H9 (cell line): Measurements from ENCODE around the gene EED. TPM values are rescaled to one million over a fixed set of nuclear protein-coding genes. Genes with fewer than 3 reads are reported as not detected.

ENCODE experiments used
- DNase-seq: peaks from one replicate; pipeline ENCODE4 v3.0.0-alpha.2; 2017
- H2AFZ ChIP-seq: one replicate; pipeline ENCODE4 v1.6.1; 2013; ENCODE audit warnings: mild to moderate bottlenecking, low read length, control low read depth, moderate library complexity
- H2AK5ac ChIP-seq: 2 replicates; pipeline ENCODE4 v1.6.1; 2013; ENCODE audit warnings: low read length, control low read depth, mixed read lengths; ENCODE audit not compliant: insufficient read length
- H2BK120ac ChIP-seq: one replicate; pipeline ENCODE4 v1.6.1; 2013; ENCODE audit warnings: low read depth, mild to moderate bottlenecking, low read length, control low read depth, inconsistent platforms; ENCODE audit not compliant: poor library complexity, severe bottlenecking
- H2BK12ac ChIP-seq: 2 replicates; pipeline ENCODE4 v1.6.1; 2013; ENCODE audit warnings: low read length, control low read depth, mixed read lengths, low read depth; ENCODE audit not compliant: insufficient read length
- H2BK15ac ChIP-seq: 2 replicates; pipeline ENCODE4 v1.6.1; 2013; ENCODE audit warnings: low read depth, low read length, control low read depth
- H2BK20ac ChIP-seq: one replicate; pipeline ENCODE4 v1.6.1; 2013; ENCODE audit warnings: low read depth, mild to moderate bottlenecking, low read length, control low read depth, inconsistent platforms; ENCODE audit not compliant: poor library complexity, severe bottlenecking
- H2BK5ac ChIP-seq: 2 replicates; pipeline ENCODE4 v1.6.1; 2013; ENCODE audit warnings: low read length, control low read depth, mixed read lengths; ENCODE audit not compliant: insufficient read length
- H3K14ac ChIP-seq: 2 replicates; pipeline ENCODE4 v1.6.1; 2013; ENCODE audit warnings: low read length, control low read depth; ENCODE audit not compliant: insufficient read depth
- H3K18ac ChIP-seq: 2 replicates; pipeline ENCODE4 v1.6.1; 2013; ENCODE audit warnings: low read depth, mild to moderate bottlenecking, mixed read lengths, low read length, control low read depth; ENCODE audit not compliant: insufficient read length
- H3K23ac ChIP-seq: 2 replicates; pipeline ENCODE4 v1.6.1; 2013; ENCODE audit warnings: low read length, control low read depth, mixed read lengths, low read depth; ENCODE audit not compliant: insufficient read length
- H3K23me2 ChIP-seq: 2 replicates; pipeline ENCODE4 v1.6.1; 2013; ENCODE audit warnings: low read depth, mild to moderate bottlenecking, mixed read lengths, low read length, control low read depth; ENCODE audit not compliant: insufficient read length, poor library complexity, severe bottlenecking
- H3K27ac ChIP-seq: 2 replicates; pipeline ENCODE4 v1.5.1; 2013; ENCODE audit warnings: low read length, control low read depth, mixed read lengths, low read depth; ENCODE audit not compliant: insufficient read length
- H3K27me3 ChIP-seq: 2 replicates; pipeline ENCODE4 v1.6.1; 2013; ENCODE audit warnings: low read length, control low read depth, inconsistent platforms; ENCODE audit not compliant: insufficient read depth
- H3K4ac ChIP-seq: 2 replicates; pipeline ENCODE4 v1.6.1; 2013; ENCODE audit warnings: low read depth, mild to moderate bottlenecking, control low read depth, inconsistent platforms, low read length, moderate library complexity
- H3K4me1 ChIP-seq: 2 replicates; pipeline ENCODE4 v1.6.1; 2013; ENCODE audit warnings: low read length, control low read depth, inconsistent platforms; ENCODE audit not compliant: insufficient read depth
- H3K4me2 ChIP-seq: 2 replicates; pipeline ENCODE4 v1.6.1; 2013; ENCODE audit warnings: low read length, control low read depth, mixed read lengths; ENCODE audit not compliant: insufficient read length, insufficient read depth
- H3K56ac ChIP-seq: 2 replicates; pipeline ENCODE4 v1.6.1; 2013; ENCODE audit warnings: low read depth, mild to moderate bottlenecking, mixed read lengths, low read length, control low read depth; ENCODE audit not compliant: insufficient read length
- H3K79me1 ChIP-seq: 2 replicates; pipeline ENCODE4 v1.6.1; 2013; ENCODE audit warnings: low read depth, mild to moderate bottlenecking, moderate library complexity, low read length, control low read depth, inconsistent platforms; ENCODE audit not compliant: insufficient read depth, poor library complexity, severe bottlenecking
- H3K79me2 ChIP-seq: 2 replicates; pipeline ENCODE4 v1.6.1; 2013; ENCODE audit warnings: low read length, control low read depth, inconsistent platforms; ENCODE audit not compliant: insufficient read depth
- H3K9ac ChIP-seq: 2 replicates; pipeline ENCODE4 v1.6.1; 2013; ENCODE audit warnings: low read length, control low read depth, mixed read lengths; ENCODE audit not compliant: insufficient read length; ENCODE audit errors: extremely low read depth
- H3K9me3 ChIP-seq: one replicate; pipeline ENCODE4 v1.6.1; 2013; ENCODE audit warnings: low read depth, low read length, inconsistent platforms; ENCODE audit not compliant: control insufficient read depth
- H3T11ph ChIP-seq: one replicate; pipeline ENCODE4 v1.6.1; 2013; ENCODE audit warnings: mild to moderate bottlenecking, low read length, control low read depth, inconsistent platforms
- H4K20me1 ChIP-seq: one replicate; pipeline ENCODE4 v1.6.1; 2013; ENCODE audit not compliant: control insufficient read depth, insufficient read length, insufficient read depth
- H4K5ac ChIP-seq: 2 replicates; pipeline ENCODE4 v1.6.1; 2013; ENCODE audit warnings: low read depth, mild to moderate bottlenecking, mixed read lengths, low read length, control low read depth; ENCODE audit not compliant: insufficient read length
- H4K8ac ChIP-seq: replicated peaks from 2 replicates; pipeline ENCODE4 v1.6.1; 2013; ENCODE audit warnings: low read length, control low read depth, mixed read lengths, low read depth; ENCODE audit not compliant: insufficient read length
- H4K91ac ChIP-seq: 2 replicates; pipeline ENCODE4 v1.6.1; 2013; ENCODE audit warnings: low read depth, mild to moderate bottlenecking, moderate library complexity, mixed read lengths, low read length, control low read depth; ENCODE audit not compliant: insufficient read length
- H3K27ac Mint-ChIP-seq, 3 experiments: 2 replicates in 2 of 3; 3 replicates in 1 of 3; pipeline ENCODE4 v1.8.0; 2020 to 2021; ENCODE audit warnings: mixed read lengths in 3 of 3, mild to moderate bottlenecking in 1 of 3, moderate library complexity in 1 of 3
- H3K27me3 Mint-ChIP-seq: 2 replicates; pipeline ENCODE4 v1.8.0; 2021; ENCODE audit warnings: low read depth, mild to moderate bottlenecking, moderate library complexity, mixed read lengths
- H3K36me3 Mint-ChIP-seq, 3 experiments: 2 replicates in 2 of 3; 3 replicates in 1 of 3; pipeline ENCODE4 v1.8.0; 2020 to 2021; ENCODE audit warnings: low read depth in 3 of 3, mixed read lengths in 3 of 3; ENCODE audit not compliant: insufficient read depth in 1 of 3
- H3K4me1 Mint-ChIP-seq, 2 experiments: 2 replicates each; pipeline ENCODE4 v1.8.0; 2020; ENCODE audit warnings: mixed read lengths in 2 of 2
- H3K4me3 Mint-ChIP-seq, 2 experiments: 2 replicates in 1 of 2; 3 replicates in 1 of 2; pipeline ENCODE4 v1.8.0; 2020 to 2021; ENCODE audit warnings: mild to moderate bottlenecking in 2 of 2, mixed read lengths in 2 of 2, moderate library complexity in 1 of 2
- H3K9me3 Mint-ChIP-seq, 2 experiments: 2 replicates in 1 of 2; 3 replicates in 1 of 2; pipeline ENCODE4 v1.8.0; 2020; ENCODE audit warnings: mild to moderate bottlenecking in 2 of 2, mixed read lengths in 2 of 2, moderate library complexity in 1 of 2
- CTCF ChIP-seq: fragments of 200-600 bp; sonication (generic); conservative IDR thresholded peaks from 3 replicates; pipeline ENCODE4 v1.8.0; 2021; ENCODE audit warnings: antibody characterized with exemption, mild to moderate bottlenecking
- WGBS: extraction: QIAGEN DNeasy Blood & Tissue Kit; methylation state at CpG from one replicate; pipeline ENCODE4 v1.1.7; 2013; ENCODE audit warnings: missing lambda C conversion rate, low lambda C conversion rate, mixed read lengths; ENCODE audit not compliant: insufficient read length; ENCODE audit errors: extremely low coverage; 5-methylcytosine and 5-hydroxymethylcytosine counted together
- total RNA-seq: library from RNA; stranded (reverse); gene quantifications from 2 replicates; pipeline ENCODE4 v1.2.1, GENCODE V29; 2021

Gene EED
- total RNA-seq, 1 experiment from 2014 or later: 34.1 TPM

- Mint-ChIP-seq H3K36me3 (peaks cover 0 to 4% (median 0%) of the 10 kb centered on the region in 3 experiments; a peak in 6 of 7 replicates), H3K4me1 (peaks cover 7% of the 10 kb centered on the region in 2 experiments; a peak in 1 of 4 replicates), H3K4me3 (no peak overlapping the region), H3K27ac (no peak overlapping the region), H3K9me3 (peaks cover 7 to 15% of the 10 kb centered on the region in 2 experiments), H3K27me3 (peaks cover 1% of the 10 kb centered on the region; the same call in 1 of the 2 replicates)
- H3K23me2 ChIP-seq: no peaks in the 10 kb centered on the region
- H3K18ac ChIP-seq: no peak overlapping the region
- no peak overlapping the region for H2BK12ac ChIP-seq
- H3K27ac ChIP-seq: no peak overlapping the region
- H3K4me2 ChIP-seq: no peak overlapping the region
- TF ChIP-seq CTCF: no peak
- H2BK120ac ChIP-seq: no peak overlapping the region
- no peaks in the 10 kb centered on the region for H3K4me1 ChIP-seq
- H3K56ac ChIP-seq: no peak overlapping the region
- H3K23ac ChIP-seq: no peak overlapping the region
- no peak overlapping the region for H2AK5ac ChIP-seq
- H4K20me1 ChIP-seq: no peaks in the 10 kb centered on the region
- no peaks in the 10 kb centered on the region for H3K9me3 ChIP-seq
- DNase-seq: no peak
- no peak overlapping the region for H4K5ac ChIP-seq
- no peak overlapping the region for H2BK5ac ChIP-seq
- no peak overlapping the region for H3K9ac ChIP-seq
- no peak overlapping the region for H2AFZ ChIP-seq
- no peak overlapping the region for H3K14ac ChIP-seq
- WGBS: no CpG with 5 or more reads among the region's 1 CpG
- H3K27me3 ChIP-seq: no peaks in the 10 kb centered on the region
- no peak overlapping the region for H4K8ac ChIP-seq
- H4K91ac ChIP-seq: no peak overlapping the region
- H3K4ac ChIP-seq: no peak overlapping the region
- H3K79me2 ChIP-seq: no peaks in the 10 kb centered on the region
- H2BK15ac ChIP-seq: no peak overlapping the region
- H2BK20ac ChIP-seq: no peak overlapping the region
- H3T11ph ChIP-seq: no peak overlapping the region
- H3K79me1 ChIP-seq: no peaks in the 10 kb centered on the region
Observed at GRCh38 chr11:86220653-86221052, 23.9 kb upstream of the EED start.
